Smooth muscle cell of the coronary artery (primary cell): ENCODE data around the gene VAMP2. TPM values are rescaled to one million over a fixed set of nuclear protein-coding genes. Genes with fewer than 3 reads are reported as not detected.

Experiments used
- total RNA-seq: library from RNA; depleted of rRNA; stranded (reverse); fragments of >200 nt; gene quantifications from 2 replicates; pipeline ENCODE4 v1.2.3, GENCODE V29; 2014; ENCODE audit warnings: low replicate concordance

The VAMP2 gene
- total RNA-seq = 1.9 and 4.6 TPM in 2 replicates

DNA sequence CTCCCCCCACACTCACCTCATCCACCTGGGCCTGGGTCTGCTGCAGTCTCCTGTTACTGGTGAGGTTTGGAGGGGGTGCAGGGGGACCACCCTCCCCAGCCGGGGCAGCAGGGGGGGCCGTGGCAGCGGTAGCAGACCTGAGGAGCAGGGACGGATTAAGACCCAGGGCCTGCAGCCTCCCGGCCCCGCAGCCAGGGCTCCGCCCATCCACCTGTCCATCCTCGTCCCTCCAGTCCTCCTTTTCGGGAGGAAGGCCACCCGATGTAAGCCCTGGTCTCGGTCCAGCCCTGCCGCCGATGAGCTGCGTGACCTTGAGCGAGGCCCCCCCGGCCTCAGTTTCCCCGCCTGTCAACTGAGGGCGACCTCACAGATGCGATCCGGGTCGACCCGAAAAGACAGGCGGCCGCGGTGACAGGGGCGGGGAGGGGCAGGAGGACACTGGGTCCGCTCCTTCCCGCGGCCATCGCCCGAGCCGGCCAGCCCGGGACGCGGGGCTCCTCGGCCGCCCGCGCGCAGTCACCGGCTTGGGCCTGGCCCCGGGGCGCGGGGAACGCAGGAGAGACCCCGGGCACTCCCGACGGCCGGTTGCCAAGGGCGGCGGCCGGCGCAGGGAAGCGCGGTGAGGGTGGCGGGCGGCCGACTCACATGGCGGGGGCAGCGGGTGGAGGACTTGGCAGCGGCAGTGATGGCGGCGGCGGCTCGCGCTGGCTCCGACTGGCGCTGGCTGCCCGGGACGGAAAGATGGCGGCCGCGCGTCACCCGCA lies at the start of gene VAMP2:
VAMP2 (minus strand) TSS at position 716 of the 764 bp plus-strand sequence; CDS start at position 647, 69 bp downstream.

GRCh38 chr17:8209907-8210760 lies 47.4 kb upstream of the VAMP2 start, which contains the start of gene AURKB:
TSS of gene AURKB (minus strand) at chr17:8210575. CDS start at chr17:8210224, 351 bp downstream.

GRCh38 chr17:8189711-8190477 lies 27.1 kb upstream of the VAMP2 start, which contains the start of gene BORCS6:
TSS of gene BORCS6 (minus strand) at chr17:8190180. CDS start at chr17:8190140, 40 bp downstream.

GRCh38 chr17:8176197-8176940 lies 13.6 kb upstream of the VAMP2 start, which contains the start of gene TMEM107:
TSS of gene TMEM107 (minus strand) at chr17:8176380. CDS start at chr17:8176286, 94 bp downstream.

DNA sequence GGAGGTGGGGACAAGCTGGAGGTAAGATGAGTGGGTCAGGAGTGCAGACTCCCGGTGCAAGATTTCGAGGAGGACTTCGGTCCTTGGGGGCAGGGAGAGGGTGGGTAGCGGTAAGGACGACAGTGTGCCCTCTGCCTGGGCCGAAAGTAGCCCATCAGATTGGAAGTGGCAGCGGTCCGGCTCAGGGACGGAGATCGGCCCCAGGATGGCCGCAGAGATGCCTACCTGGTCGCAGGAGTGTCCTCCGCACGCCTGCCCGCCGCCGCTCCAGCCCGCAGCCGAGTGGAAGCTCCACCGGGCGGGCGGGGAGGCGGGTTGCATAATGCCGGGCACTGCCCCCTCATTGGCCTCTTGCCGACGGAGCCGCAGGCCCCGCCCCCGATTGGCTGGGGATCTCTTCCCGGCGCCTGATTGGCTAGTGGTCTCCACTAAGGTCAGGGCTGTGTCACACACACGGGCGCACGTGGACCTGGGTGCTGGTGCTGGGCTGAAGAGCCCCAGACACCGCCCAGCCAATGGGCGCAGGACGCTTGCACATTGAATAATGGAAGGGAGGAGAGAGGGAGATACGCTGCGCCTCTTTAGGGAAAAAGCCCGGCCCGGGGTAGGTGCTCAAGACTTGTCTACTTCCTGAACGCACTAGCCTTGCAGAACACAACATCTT lies 10.5 kb downstream of the VAMP2 start, which contains the start of gene PER1:
PER1 (minus strand) TSS at position 293 of the 664 bp plus-strand sequence. CDS start 1,698 bp downstream, outside the sequence.

GRCh38 chr17:8123695-8124349 lies 38.9 kb downstream of the VAMP2 start, which contains the start of gene HES7:
TSS of gene HES7 (minus strand) at chr17:8124106. CDS start at chr17:8124084, 22 bp downstream.

GRCh38 chr17:8117980-8118768 lies 44.6 kb downstream of the VAMP2 start, which contains the start of gene ALOXE3:
TSS of gene ALOXE3 (minus strand) at chr17:8118514. CDS start at chr17:8117990, 524 bp downstream.

Other genes with a start within 250 kb of the VAMP2 start
- gene RNF227, start 246.7 kb downstream of the VAMP2 start, total RNA-seq = 0.98 and 1.1 TPM in 2 replicates
- 0.15 TPM in 1 of 2 replicates, not detected in the other for gene KCNAB3, start 233.1 kb downstream of the VAMP2 start, total RNA-seq
- 57.1 and 61.6 TPM in 2 replicates for gene TRAPPC1, start 231.0 kb downstream of the VAMP2 start, total RNA-seq
- 16.1 and 18.1 TPM in 2 replicates for gene CNTROB, start 230.7 kb downstream of the VAMP2 start, total RNA-seq
- not detected in 2 replicates for gene GUCY2D, start 160.3 kb downstream of the VAMP2 start, total RNA-seq
- gene ALOX15B, start 123.9 kb downstream of the VAMP2 start, total RNA-seq = 0.12 TPM in 1 of 2 replicates, not detected in the other
- gene ALOX12B, start 75.2 kb downstream of the VAMP2 start, total RNA-seq = not detected in 2 replicates
- gene ALOXE3, start 44.4 kb downstream of the VAMP2 start, total RNA-seq = not detected in 2 replicates
- not detected in 2 replicates for gene HES7, start 38.8 kb downstream of the VAMP2 start, total RNA-seq
- gene PER1, start 10.5 kb downstream of the VAMP2 start, total RNA-seq = 2.5 and 4.8 TPM in 2 replicates
- 19.0 and 38.0 TPM in 2 replicates for gene TMEM107, start 13.4 kb upstream of the VAMP2 start, total RNA-seq
- 4.2 and 6.9 TPM in 2 replicates for gene BORCS6, start 27.2 kb upstream of the VAMP2 start, total RNA-seq
- 2.2 and 8.6 TPM in 2 replicates for gene AURKB, start 47.6 kb upstream of the VAMP2 start, total RNA-seq
- gene CTC1, start 85.1 kb upstream of the VAMP2 start, total RNA-seq = 2.0 and 2.3 TPM in 2 replicates
- gene PFAS, start 86.3 kb upstream of the VAMP2 start, total RNA-seq = 6.9 and 14.6 TPM in 2 replicates
- 4.1 and 11.0 TPM in 2 replicates for gene RANGRF, start 125.7 kb upstream of the VAMP2 start, total RNA-seq
- under 0.01 and 0.75 TPM in 2 replicates for gene SLC25A35, start 132.5 kb upstream of the VAMP2 start, total RNA-seq
- gene ARHGEF15, start 147.3 kb upstream of the VAMP2 start, total RNA-seq = under 0.01 and 0.70 TPM in 2 replicates
- gene ODF4, start 176.9 kb upstream of the VAMP2 start, total RNA-seq = not detected in 2 replicates
- 3,762 and 6,095 TPM in 2 replicates for gene RPL26, start 220.2 kb upstream of the VAMP2 start, total RNA-seq
- gene RNF222, start 234.9 kb upstream of the VAMP2 start, total RNA-seq = not detected in 2 replicates